Endodermal cell (in vitro differentiated cells): Measurements from ENCODE around the gene NCOA3. TPM values are rescaled to one million over a fixed set of nuclear protein-coding genes. Genes with fewer than 3 reads are reported as not detected.

Experiments used
- DNase-seq: peaks from one replicate; pipeline ENCODE4 v3.0.0-alpha.2; 2017
- H3K27ac ChIP-seq: 2 replicates; pipeline ENCODE4 v1.5.1; 2013; ENCODE audit warnings: mild to moderate bottlenecking, low read depth, low read length, moderate library complexity
- H3K27me3 ChIP-seq: 2 replicates; pipeline ENCODE4 v1.6.1; 2013; ENCODE audit warnings: mild to moderate bottlenecking, low read length, moderate library complexity; ENCODE audit not compliant: insufficient read depth, control insufficient read depth, poor library complexity, severe bottlenecking
- H3K36me3 ChIP-seq: 2 replicates; pipeline ENCODE4 v1.7.0; 2013; ENCODE audit warnings: mild to moderate bottlenecking, low read length, moderate library complexity; ENCODE audit not compliant: control insufficient read depth, insufficient read depth
- H3K4me1 ChIP-seq: one replicate; pipeline ENCODE4 v1.7.0; 2013; ENCODE audit warnings: low read length; ENCODE audit not compliant: control insufficient read depth, insufficient read depth
- H3K4me3 ChIP-seq: 2 replicates; pipeline ENCODE4 v1.5.1; 2013; ENCODE audit warnings: mild to moderate bottlenecking, low read length, moderate library complexity
- H3K9ac ChIP-seq: 2 replicates; pipeline ENCODE4 v1.6.1; 2013; ENCODE audit warnings: mild to moderate bottlenecking, low read length, moderate library complexity; ENCODE audit not compliant: poor library complexity, severe bottlenecking; ENCODE audit errors: extremely low read depth
- H3K9me3 ChIP-seq: 2 replicates; pipeline ENCODE4 v1.6.1; 2013; ENCODE audit warnings: mild to moderate bottlenecking, low read length, moderate library complexity; ENCODE audit not compliant: control insufficient read depth
- H3K27ac Mint-ChIP-seq: 2 replicates; pipeline ENCODE4 v1.8.0; 2020; ENCODE audit warnings: mixed read lengths
- H3K27me3 Mint-ChIP-seq: 2 replicates; pipeline ENCODE4 v1.8.0; 2021; ENCODE audit warnings: mild to moderate bottlenecking, mixed read lengths; ENCODE audit not compliant: insufficient read depth
- H3K36me3 Mint-ChIP-seq: 2 replicates; pipeline ENCODE4 v1.8.0; 2020; ENCODE audit warnings: low read depth, mixed read lengths
- H3K4me1 Mint-ChIP-seq: 2 replicates; pipeline ENCODE4 v1.8.0; 2020; ENCODE audit warnings: mixed read lengths
- H3K4me3 Mint-ChIP-seq: 2 replicates; pipeline ENCODE4 v1.8.0; 2020; ENCODE audit warnings: mild to moderate bottlenecking, moderate library complexity, mixed read lengths
- H3K9me3 Mint-ChIP-seq: 2 replicates; pipeline ENCODE4 v1.8.0; 2020; ENCODE audit warnings: mild to moderate bottlenecking, mixed read lengths
- WGBS, 2 experiments: methylation state at CpG; one replicate each; pipeline versions ENCODE4 v1.1.5 to v1.1.7; 2013; ENCODE audit warnings: missing lambda C conversion rate in 2 of 2, mixed read lengths in 1 of 2; ENCODE audit not compliant: insufficient coverage in 1 of 2, insufficient read length in 1 of 2; 5-methylcytosine and 5-hydroxymethylcytosine counted together
- total RNA-seq, 2 donors: library from RNA; stranded (reverse); fragmentation: NEBNext Ultra II Directional in 1 of 2; extraction: Animal tissue kit (Norgen Biotek cat#: 25700) in 1 of 2; gene quantifications; 2 replicates in 1 of 2; 3 replicates in 1 of 2; pipeline ENCODE4 v1.2.1, GENCODE V29; 2021
- TF ChIP-seq, protein P1 (sequence below): fragments of 200-600 bp; sonication (generic); conservative IDR thresholded peaks from 2 replicates; pipeline ENCODE4 v1.5.0; 2021; ENCODE audit warnings: antibody characterized with exemption, mild to moderate bottlenecking

NCOA3 gene
- total RNA-seq, 2 donors from 2014 or later = 38.6 TPM

DNA sequence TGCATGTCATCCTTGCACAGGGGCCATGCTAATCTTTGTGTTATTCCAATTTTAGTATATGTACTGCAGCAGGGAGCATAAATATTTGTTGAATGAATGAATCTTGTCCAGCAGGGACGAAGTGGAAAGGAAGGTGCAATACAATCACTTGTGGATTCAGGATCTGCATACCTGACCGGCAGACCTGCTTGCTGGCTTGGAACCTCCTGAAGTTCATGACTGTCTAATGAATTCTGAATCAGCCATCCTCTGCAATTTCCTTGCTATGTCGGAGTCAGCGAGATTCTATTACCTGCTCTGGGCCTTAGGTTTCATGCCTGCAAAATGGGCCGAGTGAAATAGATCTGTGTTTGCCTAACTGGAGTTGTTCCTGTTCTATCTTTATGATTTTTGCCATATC is 17.4 kb upstream of the NCOA3 start:
- no peak overlapping the region for H3K27ac ChIP-seq
- H3K9me3 ChIP-seq = no peaks in the 10 kb centered on the region
- no peak for DNase-seq
- H3K4me1 ChIP-seq = peaks cover 2% of the 10 kb centered on the region
- Mint-ChIP-seq H3K9me3 (no peaks in the 10 kb centered on the region), H3K27ac (no peak overlapping the region), H3K27me3 (no peaks in the 10 kb centered on the region), H3K36me3 (no peaks in the 10 kb centered on the region), H3K4me3 (no peak overlapping the region), H3K4me1 (peaks cover 22% of the 10 kb centered on the region)
- TF ChIP-seq, protein P1, sequence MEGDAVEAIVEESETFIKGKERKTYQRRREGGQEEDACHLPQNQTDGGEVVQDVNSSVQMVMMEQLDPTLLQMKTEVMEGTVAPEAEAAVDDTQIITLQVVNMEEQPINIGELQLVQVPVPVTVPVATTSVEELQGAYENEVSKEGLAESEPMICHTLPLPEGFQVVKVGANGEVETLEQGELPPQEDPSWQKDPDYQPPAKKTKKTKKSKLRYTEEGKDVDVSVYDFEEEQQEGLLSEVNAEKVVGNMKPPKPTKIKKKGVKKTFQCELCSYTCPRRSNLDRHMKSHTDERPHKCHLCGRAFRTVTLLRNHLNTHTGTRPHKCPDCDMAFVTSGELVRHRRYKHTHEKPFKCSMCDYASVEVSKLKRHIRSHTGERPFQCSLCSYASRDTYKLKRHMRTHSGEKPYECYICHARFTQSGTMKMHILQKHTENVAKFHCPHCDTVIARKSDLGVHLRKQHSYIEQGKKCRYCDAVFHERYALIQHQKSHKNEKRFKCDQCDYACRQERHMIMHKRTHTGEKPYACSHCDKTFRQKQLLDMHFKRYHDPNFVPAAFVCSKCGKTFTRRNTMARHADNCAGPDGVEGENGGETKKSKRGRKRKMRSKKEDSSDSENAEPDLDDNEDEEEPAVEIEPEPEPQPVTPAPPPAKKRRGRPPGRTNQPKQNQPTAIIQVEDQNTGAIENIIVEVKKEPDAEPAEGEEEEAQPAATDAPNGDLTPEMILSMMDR = no peak
- no peak overlapping the region for H3K4me3 ChIP-seq
- H3K36me3 ChIP-seq = no peaks in the 10 kb centered on the region
- WGBS, 2 experiments = 87 to 90% methylated on average over 4 to 5 of the region's 5 CpGs
- no peaks in the 10 kb centered on the region for H3K27me3 ChIP-seq
- no peak overlapping the region for H3K9ac ChIP-seq

DNA sequence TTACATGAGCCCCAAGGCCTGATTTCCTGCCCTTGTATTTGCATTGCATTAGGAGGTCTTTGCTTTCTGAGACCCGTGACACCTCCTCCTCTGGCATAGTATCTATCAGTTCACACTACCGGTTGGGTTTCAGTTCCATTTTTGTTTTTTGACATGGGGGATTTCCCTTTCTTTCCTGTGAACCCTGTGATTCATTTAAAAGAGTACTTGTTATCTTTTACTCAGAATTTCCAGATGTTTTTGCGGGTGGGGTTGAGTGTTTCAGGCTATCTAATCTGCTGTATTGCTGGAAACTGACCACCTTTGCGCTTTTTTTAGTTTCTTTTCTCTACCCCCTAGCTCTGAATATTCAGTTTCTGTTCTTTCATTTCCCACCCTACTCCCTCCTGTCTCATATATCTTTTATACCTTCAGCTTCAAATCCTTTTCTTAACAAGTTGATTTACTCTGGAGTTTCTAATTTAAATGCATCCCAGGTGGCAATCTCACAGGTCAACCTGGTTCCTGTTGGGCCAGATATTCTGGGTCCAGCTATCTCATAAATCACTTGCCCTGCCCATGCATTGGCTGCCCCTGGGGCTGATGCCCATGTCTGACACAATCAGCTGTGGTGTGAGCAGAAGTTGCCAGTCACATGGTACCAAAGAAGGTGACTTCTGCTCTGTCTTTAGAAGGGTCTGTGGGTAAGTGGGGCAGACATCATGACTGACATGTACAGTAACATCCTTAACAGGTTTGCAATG is 14.3 kb upstream of the NCOA3 start:
- Histone ChIP-seq H3K36me3 (no peaks in the 10 kb centered on the region), H3K9me3 (no peaks in the 10 kb centered on the region), H3K27ac (no peak overlapping the region), H3K4me3 (no peak overlapping the region), H3K9ac (no peak overlapping the region), H3K4me1 (peaks cover 2% of the 10 kb centered on the region), H3K27me3 (no peaks in the 10 kb centered on the region)
- no peak for DNase-seq
- TF ChIP-seq, protein P1 = no peak
- 65 to 86% methylated on average over 4 of the region's 4 CpGs for whole genome bisulfite sequencing, 2 experiments
- no peak overlapping the region for H3K27ac Mint-ChIP-seq
- H3K9me3 Mint-ChIP-seq = no peaks in the 10 kb centered on the region
- H3K4me1 Mint-ChIP-seq = peaks cover 18% of the 10 kb centered on the region
- H3K36me3 Mint-ChIP-seq = no peaks in the 10 kb centered on the region
- H3K4me3 Mint-ChIP-seq = no peak overlapping the region
- no peaks in the 10 kb centered on the region for H3K27me3 Mint-ChIP-seq

DNA sequence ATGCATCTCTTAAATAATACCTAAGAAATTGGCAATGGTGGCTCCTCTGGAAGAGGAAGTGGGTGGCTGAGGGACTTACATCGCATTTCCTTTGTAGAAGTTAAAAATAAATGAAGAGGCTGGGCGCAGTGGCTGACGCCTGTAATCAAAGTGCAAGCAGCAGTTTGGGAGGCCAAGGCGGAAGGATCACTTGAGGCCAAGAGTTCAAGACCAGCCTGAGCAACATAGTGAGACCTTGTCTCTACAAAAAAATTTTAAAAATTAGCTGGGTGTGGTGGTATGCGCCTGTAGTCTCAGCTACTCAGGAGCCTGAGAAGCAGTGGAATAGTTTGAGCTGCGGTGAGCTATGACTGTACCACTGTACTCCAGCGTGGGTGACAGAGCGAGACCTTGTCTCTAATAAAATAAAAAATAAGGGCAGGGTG is 12.2 kb upstream of the NCOA3 start:
- Mint-ChIP-seq H3K4me3 (no peak overlapping the region), H3K36me3 (no peaks in the 10 kb centered on the region)

More for the DNA sequence above, 12.2 kb upstream of the NCOA3 start:
- TF ChIP-seq, protein P1 = no peak
- no peaks in the 10 kb centered on the region for H3K27me3 ChIP-seq
- no peaks in the 10 kb centered on the region for H3K27me3 Mint-ChIP-seq
- WGBS, 2 experiments = 83 to 94% methylated on average over 6 to 8 of the region's 8 CpGs
- peaks cover 19% of the 10 kb centered on the region for H3K4me1 Mint-ChIP-seq
- no peak for DNase-seq
- no peaks in the 10 kb centered on the region for H3K36me3 ChIP-seq
- no peaks in the 10 kb centered on the region for H3K9me3 ChIP-seq
- H3K27ac Mint-ChIP-seq = no peak overlapping the region
- no peak overlapping the region for H3K9ac ChIP-seq
- no peaks in the 10 kb centered on the region for H3K9me3 Mint-ChIP-seq
- H3K27ac ChIP-seq = no peak overlapping the region
- H3K4me1 ChIP-seq = peaks cover 2% of the 10 kb centered on the region
- no peak overlapping the region for H3K4me3 ChIP-seq
